ENCODE results near the gene LINGO3. TPM values are rescaled to one million over a fixed set of nuclear protein-coding genes. Genes with fewer than 3 reads are reported as not detected.

Gene LINGO3
- total and polyA plus RNA-seq, 2 experiments from 2014 or later: 0.29 to 0.45 TPM

DNA sequence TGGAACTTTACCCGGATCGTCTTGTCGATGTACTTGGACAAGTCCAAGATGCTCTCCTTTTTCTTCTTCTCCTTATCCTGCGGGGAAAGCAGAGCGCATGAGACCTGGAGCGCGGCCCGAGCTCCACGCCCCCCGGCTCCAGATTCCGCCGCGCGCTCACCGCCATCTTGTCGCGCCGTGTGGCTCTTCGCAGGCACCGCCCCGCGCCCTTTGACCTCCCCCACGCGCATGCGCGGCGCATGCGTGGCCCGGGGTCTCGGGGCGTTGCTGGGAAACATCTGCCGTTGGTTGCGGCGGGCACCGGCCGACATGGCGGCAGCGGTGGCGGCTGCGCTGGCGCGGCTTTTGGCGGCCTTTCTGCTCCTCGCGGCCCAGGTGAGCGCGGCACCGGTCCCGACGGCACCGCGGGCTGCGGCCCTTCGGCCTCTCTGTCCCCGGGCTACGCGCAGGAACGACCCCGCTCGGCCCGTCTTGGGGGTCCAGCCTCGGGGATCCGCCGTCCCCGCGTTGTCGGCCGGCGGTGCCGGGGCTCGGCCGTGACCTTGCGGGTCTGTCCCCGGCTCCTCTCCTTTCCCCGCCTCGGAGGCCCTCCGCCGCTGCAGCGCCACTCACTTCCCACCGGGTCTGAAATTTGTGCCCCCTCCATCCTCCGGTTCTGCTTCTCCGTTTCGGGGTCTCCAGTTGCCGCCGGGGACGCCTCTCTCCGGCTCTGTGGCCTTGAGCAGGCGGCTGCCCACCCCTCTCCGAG lies 20.6 kb upstream of the LINGO3 start, which contains the start of the genes LSM7 and SPPL2B:
TSS of gene LSM7 (minus strand) at position 186 of the 748 bp plus-strand sequence. CDS start at position 166, 20 bp downstream.
TSS of gene SPPL2B (plus strand) at position 284 of the 748 bp plus-strand sequence. CDS start at position 310, 26 bp downstream.
- TF ChIP-seq, protein P1, sequence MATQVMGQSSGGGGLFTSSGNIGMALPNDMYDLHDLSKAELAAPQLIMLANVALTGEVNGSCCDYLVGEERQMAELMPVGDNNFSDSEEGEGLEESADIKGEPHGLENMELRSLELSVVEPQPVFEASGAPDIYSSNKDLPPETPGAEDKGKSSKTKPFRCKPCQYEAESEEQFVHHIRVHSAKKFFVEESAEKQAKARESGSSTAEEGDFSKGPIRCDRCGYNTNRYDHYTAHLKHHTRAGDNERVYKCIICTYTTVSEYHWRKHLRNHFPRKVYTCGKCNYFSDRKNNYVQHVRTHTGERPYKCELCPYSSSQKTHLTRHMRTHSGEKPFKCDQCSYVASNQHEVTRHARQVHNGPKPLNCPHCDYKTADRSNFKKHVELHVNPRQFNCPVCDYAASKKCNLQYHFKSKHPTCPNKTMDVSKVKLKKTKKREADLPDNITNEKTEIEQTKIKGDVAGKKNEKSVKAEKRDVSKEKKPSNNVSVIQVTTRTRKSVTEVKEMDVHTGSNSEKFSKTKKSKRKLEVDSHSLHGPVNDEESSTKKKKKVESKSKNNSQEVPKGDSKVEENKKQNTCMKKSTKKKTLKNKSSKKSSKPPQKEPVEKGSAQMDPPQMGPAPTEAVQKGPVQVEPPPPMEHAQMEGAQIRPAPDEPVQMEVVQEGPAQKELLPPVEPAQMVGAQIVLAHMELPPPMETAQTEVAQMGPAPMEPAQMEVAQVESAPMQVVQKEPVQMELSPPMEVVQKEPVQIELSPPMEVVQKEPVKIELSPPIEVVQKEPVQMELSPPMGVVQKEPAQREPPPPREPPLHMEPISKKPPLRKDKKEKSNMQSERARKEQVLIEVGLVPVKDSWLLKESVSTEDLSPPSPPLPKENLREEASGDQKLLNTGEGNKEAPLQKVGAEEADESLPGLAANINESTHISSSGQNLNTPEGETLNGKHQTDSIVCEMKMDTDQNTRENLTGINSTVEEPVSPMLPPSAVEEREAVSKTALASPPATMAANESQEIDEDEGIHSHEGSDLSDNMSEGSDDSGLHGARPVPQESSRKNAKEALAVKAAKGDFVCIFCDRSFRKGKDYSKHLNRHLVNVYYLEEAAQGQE (IDR thresholded peaks at IDR 0.05; ENCODE audit: unreplicated experiment): peak; percentile 6
- no peak for TF ChIP-seq JUNB (IDR thresholded peaks at IDR 0.05; ENCODE audit: unreplicated experiment)
- TF ChIP-seq, protein P2, sequence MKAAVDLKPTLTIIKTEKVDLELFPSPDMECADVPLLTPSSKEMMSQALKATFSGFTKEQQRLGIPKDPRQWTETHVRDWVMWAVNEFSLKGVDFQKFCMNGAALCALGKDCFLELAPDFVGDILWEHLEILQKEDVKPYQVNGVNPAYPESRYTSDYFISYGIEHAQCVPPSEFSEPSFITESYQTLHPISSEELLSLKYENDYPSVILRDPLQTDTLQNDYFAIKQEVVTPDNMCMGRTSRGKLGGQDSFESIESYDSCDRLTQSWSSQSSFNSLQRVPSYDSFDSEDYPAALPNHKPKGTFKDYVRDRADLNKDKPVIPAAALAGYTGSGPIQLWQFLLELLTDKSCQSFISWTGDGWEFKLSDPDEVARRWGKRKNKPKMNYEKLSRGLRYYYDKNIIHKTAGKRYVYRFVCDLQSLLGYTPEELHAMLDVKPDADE (IDR thresholded peaks at IDR 0.05): peak; percentile 70; the same call in 1 of the 2 replicates
- no peak for TF ChIP-seq EZH2phosphoT487 (IDR thresholded peaks at IDR 0.05; ENCODE audit: unreplicated experiment)
- TF ChIP-seq CREB1 (CRISPR knock-in tag; IDR thresholded peaks at IDR 0.05; ENCODE audit: low read depth): no peak; the same call in 1 of the 2 replicates
- TF ChIP-seq POLR2AphosphoS5 (IDR thresholded peaks at IDR 0.05; ENCODE audit: low read depth): peak; percentile 90
- TF ChIP-seq STAT1 (IDR thresholded peaks at IDR 0.05; ENCODE audit: unreplicated experiment): no peak
- TF ChIP-seq, protein P3, sequence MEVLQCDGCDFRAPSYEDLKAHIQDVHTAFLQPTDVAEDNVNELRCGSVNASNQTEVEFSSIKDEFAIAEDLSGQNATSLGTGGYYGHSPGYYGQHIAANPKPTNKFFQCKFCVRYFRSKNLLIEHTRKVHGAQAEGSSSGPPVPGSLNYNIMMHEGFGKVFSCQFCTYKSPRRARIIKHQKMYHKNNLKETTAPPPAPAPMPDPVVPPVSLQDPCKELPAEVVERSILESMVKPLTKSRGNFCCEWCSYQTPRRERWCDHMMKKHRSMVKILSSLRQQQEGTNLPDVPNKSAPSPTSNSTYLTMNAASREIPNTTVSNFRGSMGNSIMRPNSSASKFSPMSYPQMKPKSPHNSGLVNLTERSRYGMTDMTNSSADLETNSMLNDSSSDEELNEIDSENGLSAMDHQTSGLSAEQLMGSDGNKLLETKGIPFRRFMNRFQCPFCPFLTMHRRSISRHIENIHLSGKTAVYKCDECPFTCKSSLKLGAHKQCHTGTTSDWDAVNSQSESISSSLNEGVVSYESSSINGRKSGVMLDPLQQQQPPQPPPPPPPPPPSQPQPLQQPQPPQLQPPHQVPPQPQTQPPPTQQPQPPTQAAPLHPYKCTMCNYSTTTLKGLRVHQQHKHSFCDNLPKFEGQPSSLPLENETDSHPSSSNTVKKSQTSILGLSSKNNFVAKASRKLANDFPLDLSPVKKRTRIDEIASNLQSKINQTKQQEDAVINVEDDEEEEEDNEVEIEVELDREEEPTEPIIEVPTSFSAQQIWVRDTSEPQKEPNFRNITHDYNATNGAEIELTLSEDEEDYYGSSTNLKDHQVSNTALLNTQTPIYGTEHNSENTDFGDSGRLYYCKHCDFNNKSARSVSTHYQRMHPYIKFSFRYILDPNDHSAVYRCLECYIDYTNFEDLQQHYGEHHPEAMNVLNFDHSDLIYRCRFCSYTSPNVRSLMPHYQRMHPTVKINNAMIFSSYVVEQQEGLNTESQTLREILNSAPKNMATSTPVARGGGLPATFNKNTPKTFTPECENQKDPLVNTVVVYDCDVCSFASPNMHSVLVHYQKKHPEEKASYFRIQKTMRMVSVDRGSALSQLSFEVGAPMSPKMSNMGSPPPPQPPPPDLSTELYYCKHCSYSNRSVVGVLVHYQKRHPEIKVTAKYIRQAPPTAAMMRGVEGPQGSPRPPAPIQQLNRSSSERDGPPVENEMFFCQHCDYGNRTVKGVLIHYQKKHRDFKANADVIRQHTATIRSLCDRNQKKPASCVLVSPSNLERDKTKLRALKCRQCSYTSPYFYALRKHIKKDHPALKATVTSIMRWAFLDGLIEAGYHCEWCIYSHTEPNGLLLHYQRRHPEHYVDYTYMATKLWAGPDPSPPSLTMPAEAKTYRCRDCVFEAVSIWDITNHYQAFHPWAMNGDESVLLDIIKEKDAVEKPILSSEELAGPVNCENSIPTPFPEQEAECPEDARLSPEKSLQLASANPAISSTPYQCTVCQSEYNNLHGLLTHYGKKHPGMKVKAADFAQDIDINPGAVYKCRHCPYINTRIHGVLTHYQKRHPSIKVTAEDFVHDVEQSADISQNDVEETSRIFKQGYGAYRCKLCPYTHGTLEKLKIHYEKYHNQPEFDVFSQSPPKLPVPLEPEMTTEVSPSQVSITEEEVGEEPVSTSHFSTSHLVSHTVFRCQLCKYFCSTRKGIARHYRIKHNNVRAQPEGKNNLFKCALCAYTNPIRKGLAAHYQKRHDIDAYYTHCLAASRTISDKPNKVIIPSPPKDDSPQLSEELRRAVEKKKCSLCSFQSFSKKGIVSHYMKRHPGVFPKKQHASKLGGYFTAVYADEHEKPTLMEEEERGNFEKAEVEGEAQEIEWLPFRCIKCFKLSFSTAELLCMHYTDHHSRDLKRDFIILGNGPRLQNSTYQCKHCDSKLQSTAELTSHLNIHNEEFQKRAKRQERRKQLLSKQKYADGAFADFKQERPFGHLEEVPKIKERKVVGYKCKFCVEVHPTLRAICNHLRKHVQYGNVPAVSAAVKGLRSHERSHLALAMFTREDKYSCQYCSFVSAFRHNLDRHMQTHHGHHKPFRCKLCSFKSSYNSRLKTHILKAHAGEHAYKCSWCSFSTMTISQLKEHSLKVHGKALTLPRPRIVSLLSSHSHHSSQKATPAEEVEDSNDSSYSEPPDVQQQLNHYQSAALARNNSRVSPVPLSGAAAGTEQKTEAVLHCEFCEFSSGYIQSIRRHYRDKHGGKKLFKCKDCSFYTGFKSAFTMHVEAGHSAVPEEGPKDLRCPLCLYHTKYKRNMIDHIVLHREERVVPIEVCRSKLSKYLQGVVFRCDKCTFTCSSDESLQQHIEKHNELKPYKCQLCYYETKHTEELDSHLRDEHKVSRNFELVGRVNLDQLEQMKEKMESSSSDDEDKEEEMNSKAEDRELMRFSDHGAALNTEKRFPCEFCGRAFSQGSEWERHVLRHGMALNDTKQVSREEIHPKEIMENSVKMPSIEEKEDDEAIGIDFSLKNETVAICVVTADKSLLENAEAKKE (CRISPR knock-in tag; IDR thresholded peaks at IDR 0.05): no peak
- no peak for TF ChIP-seq ZNF331 (CRISPR knock-in tag; IDR thresholded peaks at IDR 0.05; ENCODE audit: low read depth)
- no peak for TF ChIP-seq NANOG (IDR thresholded peaks at IDR 0.05; ENCODE audit: borderline replicate concordance)
- TF ChIP-seq, protein P4, sequence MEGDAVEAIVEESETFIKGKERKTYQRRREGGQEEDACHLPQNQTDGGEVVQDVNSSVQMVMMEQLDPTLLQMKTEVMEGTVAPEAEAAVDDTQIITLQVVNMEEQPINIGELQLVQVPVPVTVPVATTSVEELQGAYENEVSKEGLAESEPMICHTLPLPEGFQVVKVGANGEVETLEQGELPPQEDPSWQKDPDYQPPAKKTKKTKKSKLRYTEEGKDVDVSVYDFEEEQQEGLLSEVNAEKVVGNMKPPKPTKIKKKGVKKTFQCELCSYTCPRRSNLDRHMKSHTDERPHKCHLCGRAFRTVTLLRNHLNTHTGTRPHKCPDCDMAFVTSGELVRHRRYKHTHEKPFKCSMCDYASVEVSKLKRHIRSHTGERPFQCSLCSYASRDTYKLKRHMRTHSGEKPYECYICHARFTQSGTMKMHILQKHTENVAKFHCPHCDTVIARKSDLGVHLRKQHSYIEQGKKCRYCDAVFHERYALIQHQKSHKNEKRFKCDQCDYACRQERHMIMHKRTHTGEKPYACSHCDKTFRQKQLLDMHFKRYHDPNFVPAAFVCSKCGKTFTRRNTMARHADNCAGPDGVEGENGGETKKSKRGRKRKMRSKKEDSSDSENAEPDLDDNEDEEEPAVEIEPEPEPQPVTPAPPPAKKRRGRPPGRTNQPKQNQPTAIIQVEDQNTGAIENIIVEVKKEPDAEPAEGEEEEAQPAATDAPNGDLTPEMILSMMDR (conservative IDR thresholded peaks at IDR 0.05; ENCODE audit: low read depth in 2 of 2): no peak
- Histone ChIP-seq H2AFZ (peak within 1 kb of the TSS; percentile 93), H3K9me2 (ENCODE audit: insufficient read depth) (no peaks in the 10 kb centered on the region), H3K27ac (ENCODE audit: low read depth) (peak within 1 kb of the TSS; percentile 78), H3K4me2 (peak within 1 kb of the TSS; percentile 93), H3K27me3 (ENCODE audit: insufficient read depth) (no peaks in the 10 kb centered on the region), H3K4me1 (ENCODE audit: insufficient read depth) (peaks cover 21% of the 10 kb centered on the region), H4K20me1 (replicated peaks; ENCODE audit: insufficient read depth) (peaks cover 10% of the 10 kb centered on the region; the same call in 1 of the 2 replicates), H3K4me3 (peak within 1 kb of the TSS; percentile 93), H3K79me2 (replicated peaks; ENCODE audit: insufficient read depth) (peaks cover 71% of the 10 kb centered on the region), H3F3A (replicated peaks; ENCODE audit: low read depth) (0 out of 2 replicates have a peak, but pooled peaks cover 3% of the 10 kb centered on the region), H3K36me3 (ENCODE audit: insufficient read depth) (no peaks in the 10 kb centered on the region)
- H3K4me1 Mint-ChIP-seq: peaks cover 45% of the 10 kb centered on the region
- H3K27me3 Mint-ChIP-seq (ENCODE audit: insufficient read depth, low read depth, poor library complexity): peaks cover 39% of the 10 kb centered on the region
- peak within 1 kb of the TSS; percentile 97 for H3K27ac Mint-ChIP-seq
- peaks cover 3% of the 10 kb centered on the region; the same call in 1 of the 3 replicates for H3K9me3 Mint-ChIP-seq
- H3K4me3 Mint-ChIP-seq: peak within 1 kb of the TSS; percentile 97
- peaks cover 29% of the 10 kb centered on the region for H3K36me3 Mint-ChIP-seq (ENCODE audit: low read depth)
- ATAC-seq (peak; percentile 66), DNase-seq (ENCODE audit: low spot score) (peak; percentile 87)

Data from GM23338 (cell line).